ENCODE results near the gene ATXN7L2.

The ATXN7L2 gene

DNA sequence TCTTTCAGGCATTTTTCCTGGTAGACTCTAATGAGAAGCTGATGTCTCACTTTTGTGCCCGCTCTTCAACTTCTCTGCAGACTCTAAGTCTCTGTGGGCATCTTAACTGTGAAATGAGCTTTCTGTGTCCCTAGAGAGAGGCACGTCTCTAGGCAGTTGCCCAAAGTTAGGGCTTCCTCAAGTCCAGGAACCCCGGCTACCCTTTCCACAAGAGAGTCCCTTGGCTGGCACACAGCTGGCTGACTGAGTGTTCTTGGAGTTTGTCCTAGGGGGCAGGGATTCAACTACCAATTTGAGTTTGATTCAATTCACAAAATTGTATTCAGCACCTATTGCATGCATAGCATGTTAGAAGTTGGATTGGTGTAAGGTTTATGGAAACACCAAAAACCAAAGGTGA, 57.4 kb downstream of the ATXN7L2 start:
- no peak overlapping the region for H3K27ac ChIP-seq
- TF ChIP-seq, protein P1, sequence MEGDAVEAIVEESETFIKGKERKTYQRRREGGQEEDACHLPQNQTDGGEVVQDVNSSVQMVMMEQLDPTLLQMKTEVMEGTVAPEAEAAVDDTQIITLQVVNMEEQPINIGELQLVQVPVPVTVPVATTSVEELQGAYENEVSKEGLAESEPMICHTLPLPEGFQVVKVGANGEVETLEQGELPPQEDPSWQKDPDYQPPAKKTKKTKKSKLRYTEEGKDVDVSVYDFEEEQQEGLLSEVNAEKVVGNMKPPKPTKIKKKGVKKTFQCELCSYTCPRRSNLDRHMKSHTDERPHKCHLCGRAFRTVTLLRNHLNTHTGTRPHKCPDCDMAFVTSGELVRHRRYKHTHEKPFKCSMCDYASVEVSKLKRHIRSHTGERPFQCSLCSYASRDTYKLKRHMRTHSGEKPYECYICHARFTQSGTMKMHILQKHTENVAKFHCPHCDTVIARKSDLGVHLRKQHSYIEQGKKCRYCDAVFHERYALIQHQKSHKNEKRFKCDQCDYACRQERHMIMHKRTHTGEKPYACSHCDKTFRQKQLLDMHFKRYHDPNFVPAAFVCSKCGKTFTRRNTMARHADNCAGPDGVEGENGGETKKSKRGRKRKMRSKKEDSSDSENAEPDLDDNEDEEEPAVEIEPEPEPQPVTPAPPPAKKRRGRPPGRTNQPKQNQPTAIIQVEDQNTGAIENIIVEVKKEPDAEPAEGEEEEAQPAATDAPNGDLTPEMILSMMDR (IDR thresholded peaks at IDR 0.05) = no peak
- no peak for TF ChIP-seq ZFX (IDR thresholded peaks at IDR 0.05; ENCODE audit: borderline replicate concordance)

Data from 22Rv1 (cell line).